Measurements from ENCODE around the gene ANGEL2. TPM values are rescaled to one million over a fixed set of nuclear protein-coding genes. Genes with fewer than 3 reads are reported as not detected.
A peak's percentile ranks its signal among the peaks of the same experiment; 100 is the strongest.

ANGEL2 gene
- total and polyA plus RNA-seq, 11 donors: 9.2 to 26.6 (median 14.5) TPM

- H3K9me3 ChIP-seq: no peaks in the 10 kb centered on the region
- H3K4me1 ChIP-seq: peaks cover 0 to 18% (median 5%) of the 10 kb centered on the region in 12 donors
- intact Hi-C loops (cut with DNase I): loop anchor here in 1 of 10 donors (5.0 kb wide), 1 partner anchor 268 kb away; no protein-coding TSS in a partner anchor
- DNase-seq (no peak), ATAC-seq (no peak)
- no peak for TF ChIP-seq POLR2A (IDR thresholded peaks at IDR 0.05)
- TF ChIP-seq CTCF (IDR thresholded peaks at IDR 0.05): no peak
- H3K4me3 ChIP-seq: no peak overlapping the region
- H3K27ac ChIP-seq: no peak overlapping the region
- H3K36me3 ChIP-seq: no peaks in the 10 kb centered on the region
- H3K27me3 ChIP-seq: peaks cover 0 to 19% (median 0%) of the 10 kb centered on the region in 9 donors
- WGBS, 4 donors: 90 to 99% (median 96%) methylated on average over 3 of the region's 3 CpGs
These were observed 60.6 kb downstream of the ANGEL2 start for GRCh38 chr1:212955098-212955497.

GRCh38 chr1:212954514-212954913, 61.2 kb downstream of the ANGEL2 start:
- intact Hi-C loops (cut with DNase I): no loop called here
- H3K27me3 ChIP-seq: peaks cover 0 to 25% (median 3%) of the 10 kb centered on the region in 9 donors
- no peaks in the 10 kb centered on the region for H3K36me3 ChIP-seq
- peaks cover 0 to 22% (median 5%) of the 10 kb centered on the region in 12 donors for H3K4me1 ChIP-seq
- ATAC-seq: no peak
- no peaks in the 10 kb centered on the region for H3K9me3 ChIP-seq
- no peak overlapping the region for H3K27ac ChIP-seq
- no peak overlapping the region for H3K4me3 ChIP-seq
- no peak for DNase-seq
- no peak for TF ChIP-seq POLR2A (IDR thresholded peaks at IDR 0.05)
- no peak for TF ChIP-seq CTCF (IDR thresholded peaks at IDR 0.05)
- WGBS, 4 donors: 88 to 98% (median 96%) methylated on average over 6 of the region's 6 CpGs

- intact Hi-C loops (cut with DNase I): no loop called here
- DNase-seq: no peak
- Histone ChIP-seq H3K9me3 (no peaks in the 10 kb centered on the region), H3K4me3 (no peak overlapping the region), H3K27ac (no peak overlapping the region), H3K4me1 (peaks cover 0 to 22% (median 5%) of the 10 kb centered on the region in 12 donors), H3K27me3 (peaks cover 0 to 25% (median 7%) of the 10 kb centered on the region in 9 donors), H3K36me3 (no peaks in the 10 kb centered on the region)
- 75 to 82% (median 79%) methylated on average over 3 of the region's 3 CpGs for WGBS, 4 donors
- TF ChIP-seq CTCF (IDR thresholded peaks at IDR 0.05) (no peak), POLR2A (IDR thresholded peaks at IDR 0.05) (no peak)
- no peak for ATAC-seq
These were observed 62.3 kb downstream of the ANGEL2 start for GRCh38 chr1:212953321-212953720.

- peak overlapping the region in 1 of 12 donors; percentile 65 for H3K4me3 ChIP-seq
- H3K27me3 ChIP-seq: peaks cover 0 to 25% (median 7%) of the 10 kb centered on the region in 9 donors
- H3K27ac ChIP-seq: no peak overlapping the region
- H3K9me3 ChIP-seq: no peaks in the 10 kb centered on the region
- no peak for ATAC-seq
- no peak for DNase-seq
- H3K4me1 ChIP-seq: peaks cover 0 to 22% (median 5%) of the 10 kb centered on the region in 12 donors
- no peaks in the 10 kb centered on the region for H3K36me3 ChIP-seq
- TF ChIP-seq POLR2A (IDR thresholded peaks at IDR 0.05): no peak
- no peak for TF ChIP-seq CTCF (IDR thresholded peaks at IDR 0.05)
- intact Hi-C loops (cut with DNase I): no loop called here
- 51 to 64% (median 57%) methylated on average over 7 to 8 of the region's 8 CpGs for WGBS, 4 donors
These were observed 63.1 kb downstream of the ANGEL2 start for GRCh38 chr1:212952641-212952976.

All from heart left ventricle (tissue), 16 donors.